GM18868 (cell line): ENCODE measurements around the gene POMGNT1.

Experiments used
- ATAC-seq: cut with Tn5 transposase; IDR thresholded peaks from one replicate; pipeline ENCODE4 v1.9.1; 2021; ENCODE audit warnings: mild to moderate bottlenecking, moderate library complexity; ENCODE audit not compliant: unreplicated experiment

Gene POMGNT1

GRCh38 chr1:46211051-46211450 is 12.8 kb upstream of the POMGNT1 start:
- ATAC-seq: no peak

- no peak for ATAC-seq
Observed at GRCh38 chr1:46210561-46210960, 12.3 kb upstream of the POMGNT1 start.

GRCh38 chr1:46206399-46206798 is 8.2 kb upstream of the POMGNT1 start:
- ATAC-seq: no peak

GRCh38 chr1:46205791-46206190 is 7.6 kb upstream of the POMGNT1 start:
- ATAC-seq: no peak

- ATAC-seq: no peak
Observed at GRCh38 chr1:46205141-46205540, 6.9 kb upstream of the POMGNT1 start.

- no peak for ATAC-seq
Observed at GRCh38 chr1:46204406-46204742, 6.1 kb upstream of the POMGNT1 start.

- no peak for ATAC-seq
Observed at GRCh38 chr1:46203738-46204405, 5.6 kb upstream of the POMGNT1 start.

- ATAC-seq: no peak
Observed at GRCh38 chr1:46199233-46199749, 1.1 kb upstream of the POMGNT1 start.

GRCh38 chr1:46197560-46197963 is 672 bp downstream of the POMGNT1 start:
- ATAC-seq: no peak

- ATAC-seq: no peak
Observed at GRCh38 chr1:46196609-46197008, 1.6 kb downstream of the POMGNT1 start.

- no peak for ATAC-seq
Observed at GRCh38 chr1:46194641-46195193, 3.5 kb downstream of the POMGNT1 start.

- no peak for ATAC-seq
Observed at GRCh38 chr1:46193984-46194570, 4.2 kb downstream of the POMGNT1 start.

- ATAC-seq: no peak
Observed at GRCh38 chr1:46193285-46193684, 4.9 kb downstream of the POMGNT1 start.

GRCh38 chr1:46192171-46192570 is 6.1 kb downstream of the POMGNT1 start:
- ATAC-seq: no peak

GRCh38 chr1:46191033-46191701 is 7.1 kb downstream of the POMGNT1 start:
- ATAC-seq: no peak

GRCh38 chr1:46190539-46190938 is 7.7 kb downstream of the POMGNT1 start:
- no peak for ATAC-seq

GRCh38 chr1:46188295-46189030 is 9.8 kb downstream of the POMGNT1 start:
- no peak for ATAC-seq

- ATAC-seq: no peak
Observed at GRCh38 chr1:46187106-46187869, 10.9 kb downstream of the POMGNT1 start.

- ATAC-seq: no peak
Observed at GRCh38 chr1:46186076-46186475, 12.2 kb downstream of the POMGNT1 start.

- no peak for ATAC-seq
Observed at GRCh38 chr1:46184920-46185658, 13.1 kb downstream of the POMGNT1 start.
